Activated B cell treated with CpG ODN at 0.5 μM for 24 hours (primary cell): ENCODE results near the gene ZNF189. TPM values are rescaled to one million over a fixed set of nuclear protein-coding genes. Genes with fewer than 3 reads are reported as not detected.
"Not testable (repeated sequence)": the region's sequence is repeated elsewhere in the genome, so short reads cannot be mapped to it uniquely, and the experiment has no call there.

Experiments used
- ATAC-seq: fragments of 200-7000 bp; cut with Tn5 transposase; one replicate; pipeline ENCODE4 v1.10.0; 2021; ENCODE audit warnings: low read depth, mild to moderate bottlenecking, moderate library complexity
- CTCF ChIA-PET: fragments of 350-600 bp; sonication (Branson Sonifier 250); formaldehyde crosslinking; loops from one replicate; lab custom pipeline; 2021; ENCODE audit warnings: antibody characterized with exemption; lab: Charles Lee
- POLR2A ChIA-PET: fragments of 350-600 bp; sonication (Branson Sonifier 250); formaldehyde crosslinking; loops from one replicate; lab custom pipeline; 2021; ENCODE audit warnings: antibody characterized with exemption; lab: Charles Lee
- DNase-seq: peaks from one replicate; pipeline ENCODE4 v3.0.0; 2022
- H3K27ac Mint-ChIP-seq: one replicate; pipeline ENCODE4 v1.8.0; 2020; ENCODE audit warnings: mixed read lengths
- H3K27me3 Mint-ChIP-seq: one replicate; pipeline ENCODE4 v1.8.0; 2021; ENCODE audit warnings: mixed read lengths
- H3K36me3 Mint-ChIP-seq: one replicate; pipeline ENCODE4 v1.8.0; 2021; ENCODE audit warnings: low read depth, mixed read lengths
- H3K4me1 Mint-ChIP-seq: one replicate; pipeline ENCODE4 v1.8.0; 2021; ENCODE audit warnings: mixed read lengths
- H3K4me3 Mint-ChIP-seq: one replicate; pipeline ENCODE4 v1.8.0; 2020; ENCODE audit warnings: mild to moderate bottlenecking, mixed read lengths
- H3K9me3 Mint-ChIP-seq: one replicate; pipeline ENCODE4 v1.8.0; 2020; ENCODE audit warnings: mixed read lengths
- intact Hi-C: fragments of 100-400 bp; cut with micrococcal nuclease; formaldehyde crosslinking; loops from one replicate; pipeline ENCODE4 v1.15.1; 2024
- total RNA-seq: library from RNA; stranded (reverse); gene quantifications from 2 replicates; pipeline ENCODE4 v1.2.3, GENCODE V29; 2022
- TF ChIP-seq, protein P1 (sequence below): fragments of 200-600 bp; IDR thresholded peaks from one replicate; pipeline ENCODE4 v1.8.0; 2022; ENCODE audit warnings: antibody characterized with exemption, mild to moderate bottlenecking

The ZNF189 gene
- total RNA-seq, 1 donor from 2014 or later, result 21.1 TPM

DNA sequence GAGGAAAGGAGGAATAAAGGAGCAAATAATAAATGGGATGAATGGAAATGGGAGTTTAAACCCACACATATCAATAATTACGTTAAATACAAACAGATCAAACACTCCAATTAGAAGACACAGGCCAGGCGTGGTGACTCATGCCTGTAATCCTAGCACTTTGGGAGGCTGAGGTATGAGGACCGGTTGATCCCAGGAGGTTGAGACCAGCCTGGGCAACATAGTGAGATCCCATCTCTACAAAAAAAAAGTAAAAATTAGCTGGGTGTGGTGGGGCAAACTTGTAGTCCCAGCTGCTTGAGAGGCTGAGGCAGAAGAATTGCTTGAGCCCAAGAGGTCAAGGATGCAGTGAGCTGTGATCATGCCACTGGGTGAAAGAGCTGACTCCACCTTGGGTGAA, 17.5 kb upstream of the ZNF189 start:
- no peak overlapping the region for H3K27ac Mint-ChIP-seq
- ChIA-PET POLR2A (no interaction called here), CTCF (no interaction called here)

DNA sequence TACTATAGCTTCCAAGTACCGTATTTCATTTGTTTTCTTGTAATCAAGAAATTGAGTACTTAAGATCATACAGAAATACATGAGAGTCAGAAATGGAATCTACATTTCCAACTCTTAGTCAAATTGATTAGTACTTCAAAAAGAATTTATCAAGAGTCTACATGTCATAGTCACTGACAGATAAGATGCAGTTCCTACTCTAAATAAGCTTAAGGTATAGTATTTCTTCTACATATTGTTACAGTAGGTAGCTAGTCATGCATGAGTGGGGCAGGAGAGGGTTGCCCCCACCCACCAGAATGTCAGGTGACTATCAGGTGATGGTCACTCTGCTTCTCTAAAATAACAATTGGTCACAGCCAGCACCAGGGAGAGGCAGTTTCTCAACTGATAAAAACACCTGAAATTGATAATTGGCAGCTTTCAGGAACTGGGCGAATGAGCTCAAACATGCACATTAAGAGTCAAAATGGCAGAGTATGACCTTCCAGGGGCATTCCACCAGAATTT, 16.8 kb upstream of the ZNF189 start:
- Mint-ChIP-seq H3K4me1 (no peaks in the 10 kb centered on the region), H3K9me3 (peaks cover 17% of the 10 kb centered on the region), H3K27me3 (peaks cover 4% of the 10 kb centered on the region), H3K4me3 (no peak overlapping the region), H3K36me3 (peaks cover 9% of the 10 kb centered on the region), H3K27ac (no peak overlapping the region)
- no peak for DNase-seq
- ChIA-PET CTCF (no interaction called here), POLR2A (no interaction called here)
- no peak for ATAC-seq
- intact Hi-C loops, result no loop called here
- TF ChIP-seq, protein P1, sequence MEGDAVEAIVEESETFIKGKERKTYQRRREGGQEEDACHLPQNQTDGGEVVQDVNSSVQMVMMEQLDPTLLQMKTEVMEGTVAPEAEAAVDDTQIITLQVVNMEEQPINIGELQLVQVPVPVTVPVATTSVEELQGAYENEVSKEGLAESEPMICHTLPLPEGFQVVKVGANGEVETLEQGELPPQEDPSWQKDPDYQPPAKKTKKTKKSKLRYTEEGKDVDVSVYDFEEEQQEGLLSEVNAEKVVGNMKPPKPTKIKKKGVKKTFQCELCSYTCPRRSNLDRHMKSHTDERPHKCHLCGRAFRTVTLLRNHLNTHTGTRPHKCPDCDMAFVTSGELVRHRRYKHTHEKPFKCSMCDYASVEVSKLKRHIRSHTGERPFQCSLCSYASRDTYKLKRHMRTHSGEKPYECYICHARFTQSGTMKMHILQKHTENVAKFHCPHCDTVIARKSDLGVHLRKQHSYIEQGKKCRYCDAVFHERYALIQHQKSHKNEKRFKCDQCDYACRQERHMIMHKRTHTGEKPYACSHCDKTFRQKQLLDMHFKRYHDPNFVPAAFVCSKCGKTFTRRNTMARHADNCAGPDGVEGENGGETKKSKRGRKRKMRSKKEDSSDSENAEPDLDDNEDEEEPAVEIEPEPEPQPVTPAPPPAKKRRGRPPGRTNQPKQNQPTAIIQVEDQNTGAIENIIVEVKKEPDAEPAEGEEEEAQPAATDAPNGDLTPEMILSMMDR, result no peak

More for the DNA sequence above, 17.5 kb upstream of the ZNF189 start:
- Mint-ChIP-seq H3K4me1 (no peaks in the 10 kb centered on the region), H3K9me3 (peaks cover 17% of the 10 kb centered on the region), H3K27me3 (peaks cover 5% of the 10 kb centered on the region), H3K4me3 (no peak overlapping the region), H3K36me3 (peaks cover 9% of the 10 kb centered on the region)
- intact Hi-C loops, result no loop called here
- DNase-seq (no peak), ATAC-seq (no peak)
- TF ChIP-seq, protein P1, result no peak

DNA sequence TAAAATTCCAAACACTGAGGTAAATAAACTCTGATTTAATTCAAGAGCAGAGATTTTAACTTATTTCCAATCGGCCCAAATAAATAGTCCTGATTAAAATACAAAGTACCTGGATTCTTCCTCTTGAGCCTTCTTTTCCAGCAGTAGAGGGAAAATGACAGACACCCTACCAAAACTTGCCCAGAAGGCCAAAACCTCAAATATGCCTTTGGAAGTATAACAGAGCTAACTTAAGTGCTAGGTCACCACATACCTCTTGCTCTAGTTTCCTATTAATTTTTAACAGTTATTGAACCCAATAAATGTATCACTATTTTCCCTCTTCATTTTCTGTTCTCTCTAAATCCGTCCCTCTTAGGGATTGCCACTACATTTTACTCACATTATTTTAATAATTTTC, 15.3 kb upstream of the ZNF189 start:
- CTCF ChIA-PET, result interaction anchor here (1.0 kb wide), 1 partner anchor 13 kb away, joined by 3 read pairs; no protein-coding TSS in a partner anchor
- intact Hi-C loops, result no loop called here
- Mint-ChIP-seq H3K9me3 (peaks cover 12% of the 10 kb centered on the region), H3K36me3 (peaks cover 15% of the 10 kb centered on the region), H3K4me3 (no peak overlapping the region), H3K27ac (no peak overlapping the region), H3K27me3 (peaks cover 3% of the 10 kb centered on the region), H3K4me1 (peaks cover 2% of the 10 kb centered on the region)
- no peak for DNase-seq
- TF ChIP-seq, protein P1, result no peak
- POLR2A ChIA-PET, result no interaction called here
- ATAC-seq, result no peak

DNA sequence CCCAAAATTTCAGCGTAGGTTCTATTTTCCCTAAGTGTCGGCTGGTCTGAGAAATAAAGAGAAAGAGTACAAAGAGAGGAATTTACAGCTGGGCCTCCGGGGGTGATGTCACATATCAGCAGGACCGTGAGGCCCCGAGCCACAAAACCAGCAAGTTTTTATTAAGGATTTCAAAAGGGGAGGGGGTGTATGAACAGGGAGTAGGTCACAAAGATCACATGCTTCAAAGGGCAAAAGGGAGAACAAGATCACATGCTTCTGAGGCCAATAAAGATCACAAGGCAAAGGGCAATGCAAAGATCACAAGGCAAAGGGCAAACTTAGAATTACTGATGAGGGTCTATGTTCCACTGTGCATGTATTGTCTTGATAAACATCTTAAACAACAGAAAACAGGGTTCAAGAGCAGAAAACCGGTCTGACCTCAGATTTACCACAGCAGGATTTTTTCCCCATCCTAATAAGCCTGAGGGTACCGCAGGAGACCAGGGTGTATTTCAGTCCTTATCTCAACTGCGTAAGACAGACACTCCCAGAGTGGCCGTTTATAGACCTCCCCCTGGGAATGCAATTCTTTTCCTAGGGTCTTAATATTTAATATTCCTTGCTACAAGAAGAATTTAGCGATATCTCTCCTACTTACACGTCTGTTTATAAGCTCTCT, 13.6 kb upstream of the ZNF189 start, which contains the start of gene BAAT:
TSS of gene BAAT (minus strand) at position 134 of the 664 bp plus-strand sequence. CDS start 13,602 bp downstream, outside the sequence.
- CTCF ChIA-PET, result interaction anchor here (0.7 kb wide), 1 partner anchor 177 kb away, joined by 3 read pairs; no protein-coding TSS in a partner anchor
- H3K27me3 Mint-ChIP-seq, H3K4me3 Mint-ChIP-seq, DNase-seq, H3K27ac Mint-ChIP-seq, POLR2A ChIA-PET, ATAC-seq, intact Hi-C loops, H3K4me1 Mint-ChIP-seq: not testable (repeated sequence)
- Mint-ChIP-seq H3K36me3 (peaks cover 26% of the 10 kb centered on the region), H3K9me3 (peaks cover 12% of the 10 kb centered on the region)

DNA sequence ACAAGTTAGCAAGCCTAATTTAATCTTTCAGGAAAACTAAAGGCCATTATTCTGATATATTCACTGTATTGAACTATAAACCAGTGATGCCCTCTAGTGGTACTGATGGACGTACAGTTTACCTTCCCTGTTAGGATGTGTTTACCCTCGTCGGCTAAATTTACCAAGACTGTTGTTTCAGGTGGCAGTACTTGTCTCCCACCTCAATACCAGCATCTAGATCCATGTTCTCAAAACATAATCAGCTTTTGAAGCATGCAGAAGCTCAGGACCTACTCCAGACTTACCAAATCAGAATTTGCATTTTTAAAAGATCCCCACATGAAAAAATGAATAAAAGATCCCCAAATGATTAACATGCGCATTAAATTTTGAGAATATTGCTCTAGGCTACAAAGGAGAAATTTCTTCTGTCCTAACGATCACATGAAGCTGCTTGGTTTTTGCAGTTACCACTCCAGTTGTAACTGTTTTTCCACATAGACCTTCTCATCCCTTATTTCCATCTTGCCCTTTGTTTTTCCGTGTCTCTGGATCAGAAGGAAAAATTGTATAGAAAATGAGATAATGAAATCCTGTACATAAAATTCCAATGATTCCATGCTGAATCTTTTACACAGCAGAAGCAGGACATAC, 10.7 kb upstream of the ZNF189 start:
- CTCF ChIA-PET, result interaction anchor here (0.7 to 2.3 kb wide), 2 partner anchors 11 to 142 kb away, joined by 3 to 6 read pairs; no protein-coding TSS in a partner anchor
- DNase-seq, result no peak
- POLR2A ChIA-PET, result no interaction called here
- Mint-ChIP-seq H3K4me1 (peaks cover 14% of the 10 kb centered on the region), H3K36me3 (peaks cover 47% of the 10 kb centered on the region), H3K27me3 (no peaks in the 10 kb centered on the region), H3K27ac (peak overlapping the region; percentile 25), H3K9me3 (peaks cover 13% of the 10 kb centered on the region), H3K4me3 (no peak overlapping the region)
- intact Hi-C loops, result loop anchor here (1.0 kb wide), 1 partner anchor 10 kb away; the partner anchor contains the start of genes MRPL50 and ZNF189
- ATAC-seq, result no peak
- TF ChIP-seq, protein P1, result no peak
